Right atrium auricular region (tissue), 2 donors: Measurements from ENCODE around the gene FCHSD2. TPM values are rescaled to one million over a fixed set of nuclear protein-coding genes. Genes with fewer than 3 reads are reported as not detected.
"Not testable (repeated sequence)": the region's sequence is repeated elsewhere in the genome, so short reads cannot be mapped to it uniquely, and the experiment has no call there.

Experiments
- DNase-seq: peaks from one replicate; pipeline ENCODE4 v3.0.0-alpha.2; 2019; ENCODE audit warnings: low spot score
- H3K27ac ChIP-seq, 2 donors: fragments of 200-600 bp; sonication (generic); 1 replicate in 1 of 2; 2 replicates in 1 of 2; pipeline ENCODE4 v1.5.1; 2016 to 2019
- H3K27me3 ChIP-seq, 2 donors: fragments of 200-600 bp; sonication (generic); one replicate each; pipeline versions ENCODE4 v1.5.1 to v1.6.0; 2017 to 2019
- H3K36me3 ChIP-seq: fragments of 200-600 bp; sonication (generic); one replicate; pipeline ENCODE4 v1.5.1; 2016
- H3K4me1 ChIP-seq, 2 donors: fragments of 200-600 bp; sonication (generic); one replicate each; pipeline versions ENCODE4 v1.5.1 to v1.6.0; 2017 to 2019
- H3K4me3 ChIP-seq, 2 donors: fragments of 200-600 bp; sonication (generic); 1 replicate in 1 of 2; 2 replicates in 1 of 2; pipeline ENCODE4 v1.5.1; 2017 to 2019; ENCODE audit warnings: mild to moderate bottlenecking in 1 of 2, moderate library complexity in 1 of 2
- H3K9me3 ChIP-seq, 2 donors: fragments of 200-600 bp; sonication (generic); one replicate each; pipeline ENCODE4 v1.5.1; 2019
- CTCF ChIP-seq, 2 donors: fragments of 200-600 bp; sonication (generic); IDR thresholded peaks; one replicate each; pipeline ENCODE4 v1.5.1; 2019; ENCODE audit warnings: antibody characterized with exemption in 2 of 2
- total RNA-seq, 2 donors: library from RNA; depleted of rRNA; stranded (reverse); fragments of >200 nt; gene quantifications; one replicate each; pipeline ENCODE4 v1.1.0, GENCODE V29; 2016

Gene FCHSD2
- total RNA-seq, 2 donors from 2014 or later, result 23.9 to 24.0 TPM

DNA sequence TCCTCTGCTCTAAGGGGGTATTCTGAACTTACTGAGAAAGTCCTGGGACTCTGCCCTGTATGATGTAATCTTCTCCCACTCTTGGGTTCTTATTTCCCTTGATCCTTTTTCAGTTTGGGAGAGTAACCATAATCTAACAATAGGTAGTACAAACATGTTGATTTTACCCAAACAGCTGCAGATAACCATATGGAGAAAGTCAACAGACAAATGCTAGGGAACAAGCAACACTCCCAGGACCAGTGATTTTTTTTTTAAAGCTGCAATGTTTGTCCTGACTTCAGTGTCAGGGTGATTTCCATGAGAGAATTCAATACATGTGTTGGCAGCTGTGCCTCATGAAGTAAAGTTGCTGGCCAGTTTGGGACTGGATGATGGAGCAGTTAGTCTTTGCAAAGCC, 156.5 kb downstream of the FCHSD2 start:
- TF ChIP-seq CTCF (IDR thresholded peaks at IDR 0.05), result no peak
- H3K9me3 ChIP-seq, result no peaks in the 10 kb centered on the region
- H3K4me1 ChIP-seq, result peaks cover 0 to 24% of the 10 kb centered on the region in 2 donors
- DNase-seq, result no peak
- H3K27ac ChIP-seq, result no peak overlapping the region
- no peaks in the 10 kb centered on the region for H3K27me3 ChIP-seq
- no peak overlapping the region for H3K4me3 ChIP-seq
- peaks cover 14% of the 10 kb centered on the region for H3K36me3 ChIP-seq

GRCh38 chr11:72984453-72985077, 157.6 kb downstream of the FCHSD2 start:
- no peak for TF ChIP-seq CTCF (IDR thresholded peaks at IDR 0.05)
- peaks cover 14% of the 10 kb centered on the region for H3K36me3 ChIP-seq
- no peaks in the 10 kb centered on the region for H3K9me3 ChIP-seq
- H3K27ac ChIP-seq, result no peak overlapping the region
- no peak overlapping the region for H3K4me3 ChIP-seq
- no peaks in the 10 kb centered on the region for H3K27me3 ChIP-seq
- peaks cover 0 to 15% of the 10 kb centered on the region in 2 donors for H3K4me1 ChIP-seq
- no peak for DNase-seq

- H3K4me3 ChIP-seq, result no peak overlapping the region
- TF ChIP-seq CTCF (IDR thresholded peaks at IDR 0.05), result no peak
- no peak for DNase-seq
- no peaks in the 10 kb centered on the region for H3K27me3 ChIP-seq
- no peak overlapping the region for H3K27ac ChIP-seq
- H3K36me3 ChIP-seq, result peaks cover 12% of the 10 kb centered on the region
- no peaks in the 10 kb centered on the region for H3K9me3 ChIP-seq
- peaks cover 0 to 9% of the 10 kb centered on the region in 2 donors for H3K4me1 ChIP-seq
Observed at GRCh38 chr11:72983560-72983959, 158.6 kb downstream of the FCHSD2 start.

GRCh38 chr11:72981971-72982685, 160.0 kb downstream of the FCHSD2 start:
- DNase-seq, result no peak

GRCh38 chr11:72981080-72981479, 161.0 kb downstream of the FCHSD2 start:
- no peaks in the 10 kb centered on the region for H3K27me3 ChIP-seq
- peaks cover 0 to 9% of the 10 kb centered on the region in 2 donors for H3K4me1 ChIP-seq
- no peak for DNase-seq
- TF ChIP-seq CTCF (IDR thresholded peaks at IDR 0.05), result no peak
- H3K36me3 ChIP-seq, result peaks cover 4% of the 10 kb centered on the region
- H3K4me3 ChIP-seq, result no peak overlapping the region
- no peak overlapping the region for H3K27ac ChIP-seq
- H3K9me3 ChIP-seq, result no peaks in the 10 kb centered on the region

More at GRCh38 chr11:72981971-72982685, 160.0 kb downstream of the FCHSD2 start:
- Histone ChIP-seq H3K27me3 (no peaks in the 10 kb centered on the region), H3K9me3 (no peaks in the 10 kb centered on the region), H3K27ac (no peak overlapping the region), H3K4me1 (peaks cover 0 to 9% of the 10 kb centered on the region in 2 donors), H3K4me3 (no peak overlapping the region), H3K36me3 (peaks cover 4% of the 10 kb centered on the region)
- TF ChIP-seq CTCF (IDR thresholded peaks at IDR 0.05), result no peak

DNA sequence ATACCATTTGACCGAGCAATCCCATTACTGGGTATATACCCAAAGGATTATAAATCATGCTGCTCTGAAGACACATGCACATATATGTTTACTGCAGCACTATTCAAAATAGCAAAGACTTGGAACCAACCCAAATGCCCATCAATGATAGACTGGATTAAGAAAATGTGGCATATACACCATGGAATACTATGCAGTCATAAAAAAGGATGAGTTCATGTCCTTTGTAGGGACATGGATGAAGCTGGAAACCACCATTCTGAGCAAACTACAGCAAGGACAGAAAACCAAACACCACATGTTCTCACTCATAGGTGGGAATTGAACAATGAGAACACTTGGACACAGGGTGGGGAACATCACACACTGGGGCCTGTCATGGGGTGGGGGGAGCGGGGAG, 164.3 kb downstream of the FCHSD2 start:
- not testable (repeated sequence) for H3K36me3 ChIP-seq, H3K27me3 ChIP-seq, H3K4me1 ChIP-seq

GRCh38 chr11:72976522-72976892, 165.6 kb downstream of the FCHSD2 start:
- H3K27me3 ChIP-seq, DNase-seq, H3K4me3 ChIP-seq, H3K36me3 ChIP-seq, H3K9me3 ChIP-seq: not testable (repeated sequence)
- Histone ChIP-seq H3K4me1 (peaks cover 0 to 15% of the 10 kb centered on the region in 2 donors), H3K27ac (peak overlapping the region; percentile 61 to 66)

More for the DNA sequence above, 164.3 kb downstream of the FCHSD2 start:
- H3K27ac ChIP-seq, DNase-seq, H3K4me3 ChIP-seq, H3K9me3 ChIP-seq: not testable (repeated sequence)
